Cardiac muscle cell (in vitro differentiated cells and primary cell): Measurements from ENCODE around the gene MISP. TPM values are rescaled to one million over a fixed set of nuclear protein-coding genes. Genes with fewer than 3 reads are reported as not detected.

Source experiments
- DNase-seq, 2 donors: peaks; one replicate each; pipeline versions ENCODE4 v3.0.0 to v3.0.0-alpha.2; 2010 to 2017; ENCODE audit warnings: low read depth in 1 of 2, low spot score in 1 of 2
- H3K27ac ChIP-seq: fragments of 200-600 bp; sonication (generic); 2 replicates; pipeline ENCODE4 v1.5.1; 2016
- H3K27me3 ChIP-seq: fragments of 200-600 bp; sonication (generic); 2 replicates; pipeline ENCODE4 v1.6.0; 2016; ENCODE audit warnings: control low read depth
- H3K36me3 ChIP-seq: fragments of 200-600 bp; sonication (generic); 2 replicates; pipeline ENCODE4 v1.5.1; 2016; ENCODE audit warnings: control low read depth
- H3K4me1 ChIP-seq: fragments of 200-600 bp; sonication (generic); 2 replicates; pipeline ENCODE4 v1.8.1; 2017; ENCODE audit warnings: low read depth, mild to moderate bottlenecking, mixed run types
- H3K4me3 ChIP-seq: fragments of 200-600 bp; sonication (generic); 2 replicates; pipeline ENCODE4 v1.5.1; 2016; ENCODE audit warnings: mild to moderate bottlenecking
- H3K9me3 ChIP-seq: fragments of 200-600 bp; sonication (generic); 2 replicates; pipeline ENCODE4 v1.5.1; 2017; ENCODE audit warnings: low read depth, mild to moderate bottlenecking, control low read depth
- CTCF ChIP-seq: IDR thresholded peaks from 2 replicates; pipeline ENCODE4 v1.5.1; 2012; ENCODE audit warnings: low read depth, mild to moderate bottlenecking, low read length
- polyA plus RNA-seq: library from polyadenylated mRNA; unstranded; fragments of >200 nt; fragmentation: Nextera tagmentation; extraction: Ambion mirVana; gene quantifications from 2 replicates; pipeline ENCODE4 v1.2.1, GENCODE V29; 2016
- total RNA-seq: library from RNA; depleted of rRNA; stranded (reverse); fragments of >200 nt; gene quantifications from 2 replicates; pipeline ENCODE4 v1.2.3, GENCODE V29; 2016

MISP gene
- total and polyA plus RNA-seq, 2 experiments from 2014 or later = 1.2 TPM; not detected in 1

- no peak overlapping the region for H3K4me3 ChIP-seq
- no peaks in the 10 kb centered on the region for H3K9me3 ChIP-seq
- no peak for TF ChIP-seq CTCF
- H3K27me3 ChIP-seq = no peaks in the 10 kb centered on the region
- peaks cover 32% of the 10 kb centered on the region for H3K4me1 ChIP-seq
- no peak for DNase-seq
- peaks cover 52% of the 10 kb centered on the region for H3K36me3 ChIP-seq
- peak overlapping the region; percentile 17 for H3K27ac ChIP-seq
Measured at GRCh38 chr19:804419-805165, 53.7 kb downstream of the MISP start.

DNA sequence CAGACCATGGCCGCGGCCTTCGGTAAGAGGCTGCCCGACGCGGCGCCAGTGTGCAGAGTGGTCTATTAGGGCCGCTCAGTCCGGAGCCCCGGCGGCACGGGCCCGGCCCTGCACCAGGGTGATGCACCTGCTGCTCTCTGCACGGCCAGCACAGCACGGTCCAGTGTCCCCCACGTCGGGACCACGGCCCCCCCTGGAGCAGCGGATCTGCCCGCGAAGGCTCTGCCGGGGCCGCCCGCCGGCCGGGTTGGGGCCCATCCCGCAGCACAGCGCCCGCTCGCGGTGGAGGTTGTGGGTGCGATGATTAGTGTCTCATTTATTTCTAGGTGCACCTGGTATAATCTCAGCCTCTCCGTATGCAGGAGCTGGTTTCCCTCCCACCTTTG, 54.2 kb downstream of the MISP start:
- Histone ChIP-seq H3K27ac (no peak overlapping the region), H3K36me3 (peaks cover 58% of the 10 kb centered on the region), H3K4me3 (no peak overlapping the region), H3K4me1 (peaks cover 26% of the 10 kb centered on the region), H3K27me3 (no peaks in the 10 kb centered on the region), H3K9me3 (no peaks in the 10 kb centered on the region)
- no peak for TF ChIP-seq CTCF
- no peak for DNase-seq

DNA sequence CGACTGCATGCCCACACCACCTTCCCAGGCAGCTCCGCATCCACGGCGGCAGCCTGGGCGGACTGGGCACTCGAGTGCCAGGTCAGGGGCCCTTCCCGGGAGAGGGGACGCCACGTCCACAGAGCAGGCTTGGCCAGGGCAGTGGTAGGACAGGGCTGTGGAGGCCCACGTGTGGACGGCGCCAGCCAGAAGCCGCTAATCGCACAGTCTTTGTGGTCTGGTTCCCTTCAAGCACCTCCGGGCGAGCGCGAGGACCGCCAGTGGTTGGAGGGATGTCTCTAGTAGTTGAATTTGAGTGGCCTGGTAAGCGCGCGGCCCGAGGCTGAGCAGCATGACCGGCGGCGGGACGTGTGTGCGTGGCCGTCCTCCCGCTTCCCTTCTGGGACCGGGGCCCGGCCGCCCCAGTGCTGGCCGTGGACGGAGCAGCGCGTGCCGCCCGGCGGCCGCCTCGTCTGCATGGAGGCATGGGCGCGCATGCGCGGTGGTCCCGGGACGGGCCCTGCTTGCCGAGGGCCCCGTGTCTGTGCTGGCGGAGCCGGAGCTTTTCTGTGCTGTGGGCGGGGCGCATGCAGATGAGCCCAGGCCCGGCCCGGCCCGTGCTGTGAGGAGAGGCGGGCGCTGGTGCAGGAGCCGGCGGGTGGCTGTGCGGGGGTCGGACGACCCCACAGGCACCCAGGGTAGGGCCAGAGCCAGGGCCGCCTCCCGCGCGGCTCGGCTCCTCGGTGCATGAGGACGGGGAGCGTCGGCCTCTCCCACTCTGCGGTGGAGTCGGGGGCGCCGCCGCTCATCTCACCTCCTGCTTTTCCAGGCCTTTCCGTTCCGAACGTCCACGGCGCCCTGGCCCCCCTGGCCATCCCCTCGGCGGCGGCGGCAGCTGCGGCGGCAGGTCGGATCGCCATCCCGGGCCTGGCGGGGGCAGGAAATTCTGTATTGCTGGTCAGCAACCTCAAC, 55.0 kb downstream of the MISP start:
- peaks cover 20% of the 10 kb centered on the region for H3K4me1 ChIP-seq
- no peak for DNase-seq
- H3K36me3 ChIP-seq = peaks cover 65% of the 10 kb centered on the region
- no peak overlapping the region for H3K27ac ChIP-seq
- H3K27me3 ChIP-seq = no peaks in the 10 kb centered on the region
- H3K9me3 ChIP-seq = no peaks in the 10 kb centered on the region
- no peak overlapping the region for H3K4me3 ChIP-seq
- no peak for TF ChIP-seq CTCF

- Histone ChIP-seq H3K9me3 (no peaks in the 10 kb centered on the region), H3K27ac (no peak overlapping the region), H3K36me3 (peaks cover 76% of the 10 kb centered on the region), H3K27me3 (no peaks in the 10 kb centered on the region), H3K4me1 (peaks cover 10% of the 10 kb centered on the region), H3K4me3 (no peak overlapping the region)
- no peak for DNase-seq
- TF ChIP-seq CTCF = no peak
Measured at GRCh38 chr19:806815-807421, 56.0 kb downstream of the MISP start.

DNA sequence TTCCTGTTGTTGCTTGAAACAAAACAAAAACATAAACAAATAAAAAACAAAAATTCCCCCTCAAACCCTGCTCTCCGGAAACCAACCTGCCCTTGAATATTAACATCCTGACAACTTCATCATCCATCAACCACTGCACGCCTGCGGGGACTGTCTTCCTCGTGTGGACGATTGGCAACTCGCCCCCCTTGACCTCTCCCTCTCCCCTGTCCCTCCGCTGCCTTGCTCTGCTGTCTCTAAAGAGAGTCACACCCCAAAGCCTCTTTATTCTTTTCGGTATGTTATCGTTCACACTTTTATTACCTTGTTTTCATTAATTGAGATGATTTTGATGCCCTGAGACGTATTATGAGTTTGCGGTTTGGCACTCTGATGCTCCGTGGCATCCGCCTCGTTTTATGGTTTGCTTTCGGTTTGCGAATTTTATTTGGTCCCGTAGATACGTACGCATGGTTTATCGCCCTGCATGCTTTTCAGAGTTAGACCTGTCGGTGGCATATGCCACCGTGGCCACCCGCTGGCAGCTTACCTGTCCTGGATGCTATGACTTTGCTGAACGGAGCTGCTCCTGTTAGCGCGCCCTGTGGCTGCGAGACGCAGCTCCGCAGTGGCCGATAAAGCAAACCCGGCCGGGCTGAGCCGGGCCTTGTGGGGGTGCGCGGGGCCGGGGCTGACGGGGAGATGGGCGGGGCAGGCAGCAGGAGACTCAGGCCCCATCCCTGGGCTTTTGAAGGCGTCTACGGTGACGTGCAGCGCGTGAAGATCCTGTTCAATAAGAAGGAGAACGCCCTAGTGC, 56.9 kb downstream of the MISP start:
- Histone ChIP-seq H3K4me1 (peaks cover 2% of the 10 kb centered on the region), H3K9me3 (no peaks in the 10 kb centered on the region), H3K4me3 (no peak overlapping the region), H3K27me3 (no peaks in the 10 kb centered on the region), H3K27ac (no peak overlapping the region), H3K36me3 (peaks cover 78% of the 10 kb centered on the region)
- no peak for TF ChIP-seq CTCF
- no peak for DNase-seq
